Central memory CD8-positive, alpha-beta T cell (primary cell): ENCODE results near the gene SLC26A4.

ENCODE experiments used
- ATAC-seq: fragments of 150-1000 bp; cut with Tn5 transposase; replicated peaks from 2 replicates; pipeline ENCODE4 v1.10.0; 2022; ENCODE audit warnings: mild to moderate bottlenecking, moderate FRiP score, moderate number of reproducible peaks; ENCODE audit not compliant: poor library complexity, severe bottlenecking; ENCODE audit errors: extremely low read depth
- DNase-seq, 2 donors: peaks; one replicate each; pipeline ENCODE4 v3.0.0; 2021; ENCODE audit warnings: low spot score in 2 of 2
- H3K27ac Mint-ChIP-seq: one replicate; pipeline ENCODE4 v1.8.0; 2022; ENCODE audit warnings: low read depth, mild to moderate bottlenecking, moderate library complexity, mixed read lengths
- H3K27me3 Mint-ChIP-seq: one replicate; pipeline ENCODE4 v1.8.0; 2022; ENCODE audit warnings: mixed read lengths
- H3K36me3 Mint-ChIP-seq: one replicate; pipeline ENCODE4 v1.8.0; 2022; ENCODE audit warnings: mild to moderate bottlenecking, moderate library complexity, mixed read lengths; ENCODE audit not compliant: insufficient read depth
- H3K4me1 Mint-ChIP-seq: one replicate; pipeline ENCODE4 v1.8.0; 2022; ENCODE audit warnings: mixed read lengths
- H3K4me3 Mint-ChIP-seq: one replicate; pipeline ENCODE4 v1.8.0; 2022; ENCODE audit warnings: mild to moderate bottlenecking, moderate library complexity, mixed read lengths
- H3K9me3 Mint-ChIP-seq: one replicate; pipeline ENCODE4 v1.8.0; 2022; ENCODE audit warnings: mixed read lengths

The SLC26A4 gene

GRCh38 chr7:107690084-107690483, 29.5 kb downstream of the SLC26A4 start:
- Mint-ChIP-seq H3K9me3 (no peaks in the 10 kb centered on the region), H3K27me3 (peaks cover 39% of the 10 kb centered on the region), H3K27ac (no peak overlapping the region), H3K4me3 (no peak overlapping the region), H3K4me1 (no peaks in the 10 kb centered on the region), H3K36me3 (no peaks in the 10 kb centered on the region)
- ATAC-seq (no peak), DNase-seq (no peak)

GRCh38 chr7:107690611-107691010, 30.0 kb downstream of the SLC26A4 start:
- no peak for DNase-seq
- H3K4me3 Mint-ChIP-seq: no peak overlapping the region
- no peaks in the 10 kb centered on the region for H3K9me3 Mint-ChIP-seq

GRCh38 chr7:107691716-107692115, 31.1 kb downstream of the SLC26A4 start:
- no peak for ATAC-seq
- Mint-ChIP-seq H3K27ac (no peak overlapping the region), H3K4me1 (no peaks in the 10 kb centered on the region), H3K36me3 (no peaks in the 10 kb centered on the region), H3K4me3 (no peak overlapping the region), H3K9me3 (no peaks in the 10 kb centered on the region), H3K27me3 (peaks cover 39% of the 10 kb centered on the region)
- no peak for DNase-seq

More at GRCh38 chr7:107690611-107691010, 30.0 kb downstream of the SLC26A4 start:
- Mint-ChIP-seq H3K27me3 (peaks cover 39% of the 10 kb centered on the region), H3K36me3 (no peaks in the 10 kb centered on the region), H3K4me1 (no peaks in the 10 kb centered on the region), H3K27ac (no peak overlapping the region)
- no peak for ATAC-seq

- H3K9me3 Mint-ChIP-seq: no peaks in the 10 kb centered on the region
- no peak overlapping the region for H3K4me3 Mint-ChIP-seq
- no peaks in the 10 kb centered on the region for H3K4me1 Mint-ChIP-seq
- H3K27ac Mint-ChIP-seq: no peak overlapping the region
- DNase-seq (no peak), ATAC-seq (no peak)
- H3K36me3 Mint-ChIP-seq: no peaks in the 10 kb centered on the region
- H3K27me3 Mint-ChIP-seq: peaks cover 34% of the 10 kb centered on the region
Measured at GRCh38 chr7:107692501-107692900, 31.9 kb downstream of the SLC26A4 start.

GRCh38 chr7:107693396-107693795, 32.8 kb downstream of the SLC26A4 start:
- no peak overlapping the region for H3K4me3 Mint-ChIP-seq
- no peak overlapping the region for H3K27ac Mint-ChIP-seq
- no peaks in the 10 kb centered on the region for H3K9me3 Mint-ChIP-seq
- ATAC-seq (no peak), DNase-seq (no peak)
- H3K36me3 Mint-ChIP-seq: no peaks in the 10 kb centered on the region
- peaks cover 29% of the 10 kb centered on the region for H3K27me3 Mint-ChIP-seq
- no peaks in the 10 kb centered on the region for H3K4me1 Mint-ChIP-seq

- H3K4me3 Mint-ChIP-seq: no peak overlapping the region
- ATAC-seq: no peak
- DNase-seq: no peak
- H3K27ac Mint-ChIP-seq: no peak overlapping the region
- H3K4me1 Mint-ChIP-seq: no peaks in the 10 kb centered on the region
- H3K27me3 Mint-ChIP-seq: peaks cover 29% of the 10 kb centered on the region
- no peaks in the 10 kb centered on the region for H3K36me3 Mint-ChIP-seq
- no peaks in the 10 kb centered on the region for H3K9me3 Mint-ChIP-seq
Measured at GRCh38 chr7:107694386-107694785, 33.8 kb downstream of the SLC26A4 start.

- ATAC-seq (no peak), DNase-seq (no peak)
- Mint-ChIP-seq H3K27ac (no peak overlapping the region), H3K36me3 (no peaks in the 10 kb centered on the region), H3K9me3 (no peaks in the 10 kb centered on the region), H3K4me1 (no peaks in the 10 kb centered on the region), H3K27me3 (peaks cover 45% of the 10 kb centered on the region), H3K4me3 (no peak overlapping the region)
Measured at GRCh38 chr7:107696330-107696946, 35.8 kb downstream of the SLC26A4 start.

- no peak overlapping the region for H3K27ac Mint-ChIP-seq
- H3K27me3 Mint-ChIP-seq: peaks cover 41% of the 10 kb centered on the region
- H3K4me1 Mint-ChIP-seq: no peaks in the 10 kb centered on the region
- no peak for ATAC-seq
- no peak overlapping the region for H3K4me3 Mint-ChIP-seq
- H3K9me3 Mint-ChIP-seq: no peaks in the 10 kb centered on the region
- no peak for DNase-seq
- H3K36me3 Mint-ChIP-seq: no peaks in the 10 kb centered on the region
Measured at GRCh38 chr7:107697321-107698049, 36.9 kb downstream of the SLC26A4 start.

GRCh38 chr7:107700570-107700969, 39.9 kb downstream of the SLC26A4 start:
- Mint-ChIP-seq H3K36me3 (no peaks in the 10 kb centered on the region), H3K9me3 (no peaks in the 10 kb centered on the region), H3K27ac (no peak overlapping the region), H3K27me3 (peaks cover 18% of the 10 kb centered on the region), H3K4me1 (no peaks in the 10 kb centered on the region), H3K4me3 (no peak overlapping the region)
- no peak for DNase-seq
- ATAC-seq: no peak

- DNase-seq: no peak
- Mint-ChIP-seq H3K27me3 (peaks cover 18% of the 10 kb centered on the region), H3K9me3 (no peaks in the 10 kb centered on the region), H3K4me1 (no peaks in the 10 kb centered on the region), H3K36me3 (no peaks in the 10 kb centered on the region), H3K4me3 (no peak overlapping the region), H3K27ac (no peak overlapping the region)
- ATAC-seq: no peak
Measured at GRCh38 chr7:107701191-107701590, 40.6 kb downstream of the SLC26A4 start.

GRCh38 chr7:107703219-107703618, 42.6 kb downstream of the SLC26A4 start:
- H3K27ac Mint-ChIP-seq: no peak overlapping the region
- no peaks in the 10 kb centered on the region for H3K9me3 Mint-ChIP-seq
- no peaks in the 10 kb centered on the region for H3K4me1 Mint-ChIP-seq
- no peaks in the 10 kb centered on the region for H3K36me3 Mint-ChIP-seq
- H3K27me3 Mint-ChIP-seq: peaks cover 18% of the 10 kb centered on the region
- H3K4me3 Mint-ChIP-seq: no peak overlapping the region
- ATAC-seq: no peak
- DNase-seq: no peak

GRCh38 chr7:107703872-107704271, 43.2 kb downstream of the SLC26A4 start:
- ATAC-seq (no peak), DNase-seq (no peak)
- Mint-ChIP-seq H3K4me1 (no peaks in the 10 kb centered on the region), H3K4me3 (no peak overlapping the region), H3K27ac (no peak overlapping the region), H3K9me3 (no peaks in the 10 kb centered on the region), H3K36me3 (no peaks in the 10 kb centered on the region), H3K27me3 (peaks cover 18% of the 10 kb centered on the region)

- Mint-ChIP-seq H3K27ac (no peak overlapping the region), H3K9me3 (no peaks in the 10 kb centered on the region), H3K4me1 (no peaks in the 10 kb centered on the region), H3K36me3 (no peaks in the 10 kb centered on the region), H3K4me3 (no peak overlapping the region), H3K27me3 (peaks cover 3% of the 10 kb centered on the region)
- no peak for ATAC-seq
- DNase-seq: no peak
Measured at GRCh38 chr7:107708956-107709355, 48.3 kb downstream of the SLC26A4 start.
